Psoas muscle (tissue), 8 donors: ENCODE results near the gene NDST1. TPM values are rescaled to one million over a fixed set of nuclear protein-coding genes. Genes with fewer than 3 reads are reported as not detected.
A peak's percentile ranks its signal among the peaks of the same experiment; 100 is the strongest.

Source experiments
- ATAC-seq, 4 donors: fragments of 200-7000 bp; cut with Tn5 transposase; one replicate each; pipeline ENCODE4 v1.9.1; 2020; ENCODE audit warnings: moderate library complexity in 3 of 4, mild to moderate bottlenecking in 2 of 4
- DNase-seq, 2 donors: peaks; one replicate each; pipeline ENCODE4 v3.0.0-alpha.2; 2020
- H3K27ac ChIP-seq: fragments of 200-600 bp; one replicate; pipeline ENCODE4 v1.8.0; 2022
- H3K27me3 ChIP-seq, 3 donors: fragments of 200-600 bp in 1 of 3; one replicate each; pipeline versions ENCODE4 v1.6.1 to v1.8.0; 2013 to 2022; ENCODE audit warnings: low read length in 2 of 3, mild to moderate bottlenecking in 2 of 3, moderate library complexity in 1 of 3; ENCODE audit not compliant: insufficient read depth in 3 of 3
- H3K36me3 ChIP-seq, 2 donors: fragments of 200-600 bp in 1 of 2; one replicate each; pipeline versions ENCODE4 v1.6.1 to v1.8.0; 2013 to 2022; ENCODE audit warnings: low read depth in 1 of 2, mild to moderate bottlenecking in 1 of 2, moderate library complexity in 1 of 2; ENCODE audit not compliant: insufficient read depth in 1 of 2
- H3K4me1 ChIP-seq: fragments of 200-600 bp; one replicate; pipeline ENCODE4 v1.8.0; 2022
- H3K4me3 ChIP-seq: fragments of 200-600 bp; one replicate; pipeline ENCODE4 v1.8.0; 2022; ENCODE audit warnings: mild to moderate bottlenecking
- H3K9me3 ChIP-seq: fragments of 200-600 bp; one replicate; pipeline ENCODE4 v1.8.0; 2022
- CTCF ChIP-seq: fragments of 200-600 bp; IDR thresholded peaks from one replicate; pipeline ENCODE4 v1.8.0; 2022; ENCODE audit warnings: antibody characterized with exemption
- WGBS, 3 donors: extraction: QIAGEN DNeasy Blood & Tissue Kit; methylation state at CpG; one replicate each; pipeline versions ENCODE4 v1.1.6 to v1.1.7; 2013; 5-methylcytosine and 5-hydroxymethylcytosine counted together
- intact Hi-C, 2 donors: fragments of 100-400 bp; cut with DNase I; formaldehyde crosslinking; loops; one replicate each; pipeline versions ENCODE4 v1.11.0 to v1.14.2; 2022
- polyA plus RNA-seq, 3 donors: library from polyadenylated mRNA; stranded (reverse); fragments of 200-250 nt; gene quantifications; one replicate each; pipeline ENCODE4 v1.2.3, GENCODE V29; 2013
- total RNA-seq, 4 donors: library from RNA; stranded (reverse); fragmentation: NEBNext Ultra II Directional in 2 of 4; extraction: Animal tissue kit (Norgen Biotek cat#: 25700) in 2 of 4; gene quantifications; one replicate each; pipeline versions ENCODE4 v1.2.1 to v1.2.4, GENCODE V29; 2021 to 2023
- donor health status: healthy with polysubstance abuse.
- donor health status: DM: no; HTN: no; CAD: no; lungs with moderate emphysema.
- donor health status: Bipolar disorder and iron deficiency.
- donor health status: healthy.
- donor health status: DM: yes; HTN: yes; CAD: no.
- donor health status: DM: no; HTN: no; CAD: no.
- donor health status: DM: no; HTN: no; CAD: no.
- donor health status: DM: yes; HTN: yes; CAD: no.

Gene NDST1
- total and polyA plus RNA-seq, 7 donors: 11.0 to 40.2 (median 30.1) TPM

GRCh38 chr5:150573867-150574817 lies 66.2 kb downstream of the NDST1 start:
- TF ChIP-seq CTCF: no peak
- no peak for ATAC-seq
- no peak for DNase-seq
- Histone ChIP-seq H3K4me1 (no peaks in the 10 kb centered on the region), H3K27ac (no peak overlapping the region), H3K36me3 (no peaks in the 10 kb centered on the region), H3K9me3 (no peaks in the 10 kb centered on the region), H3K27me3 (no peaks in the 10 kb centered on the region), H3K4me3 (no peak overlapping the region)
- WGBS, 3 donors: 84 to 86% (median 85%) methylated on average over 18 of the region's 18 CpGs
- intact Hi-C loops: no loop called here

- no peaks in the 10 kb centered on the region for H3K27me3 ChIP-seq
- no peaks in the 10 kb centered on the region for H3K36me3 ChIP-seq
- no peaks in the 10 kb centered on the region for H3K4me1 ChIP-seq
- no peak for TF ChIP-seq CTCF
- H3K27ac ChIP-seq: no peak overlapping the region
- no peak for ATAC-seq
- no peak overlapping the region for H3K4me3 ChIP-seq
- DNase-seq: no peak
- no peaks in the 10 kb centered on the region for H3K9me3 ChIP-seq
- intact Hi-C loops: no loop called here
- 87 to 92% (median 92%) methylated on average over 15 of the region's 15 CpGs for WGBS, 3 donors
These were observed 67.1 kb downstream of the NDST1 start for GRCh38 chr5:150574818-150575547.

- Histone ChIP-seq H3K4me1 (no peaks in the 10 kb centered on the region), H3K9me3 (no peaks in the 10 kb centered on the region), H3K27ac (no peak overlapping the region), H3K36me3 (no peaks in the 10 kb centered on the region), H3K27me3 (no peaks in the 10 kb centered on the region), H3K4me3 (no peak overlapping the region)
- DNase-seq: no peak
- WGBS, 3 donors: 86 to 92% (median 90%) methylated on average over 10 to 11 of the region's 11 CpGs
- no peak for ATAC-seq
- TF ChIP-seq CTCF: no peak
- intact Hi-C loops: no loop called here
These were observed 68.0 kb downstream of the NDST1 start for GRCh38 chr5:150575745-150576448.

- H3K27ac ChIP-seq: no peak overlapping the region
- H3K4me3 ChIP-seq: no peak overlapping the region
- TF ChIP-seq CTCF: no peak
- no peaks in the 10 kb centered on the region for H3K4me1 ChIP-seq
- no peak for DNase-seq
- H3K36me3 ChIP-seq: no peaks in the 10 kb centered on the region
- intact Hi-C loops: no loop called here
- WGBS, 3 donors: 93 to 96% (median 94%) methylated on average over 7 of the region's 7 CpGs
- no peaks in the 10 kb centered on the region for H3K9me3 ChIP-seq
- no peaks in the 10 kb centered on the region for H3K27me3 ChIP-seq
- peak in 1 of 4 donors; percentile 9 for ATAC-seq
These were observed 68.6 kb downstream of the NDST1 start for GRCh38 chr5:150576449-150576949.
